Mammary epithelial cell (primary cell): ENCODE measurements around the gene RXFP4.

Experiments
- EZH2 ChIP-seq: IDR thresholded peaks from 2 replicates; pipeline ENCODE4 v1.6.1; 2012; ENCODE audit warnings: low read length, inconsistent platforms, borderline replicate concordance
- TF ChIP-seq, protein P1 (sequence below), 2 donors: IDR thresholded peaks in 1 of 2; conservative IDR thresholded peaks in 1 of 2; 2 replicates each; pipeline ENCODE4 v1.5.1; 2011 to 2012; ENCODE audit warnings: inconsistent platforms in 2 of 2, low read length in 2 of 2, mild to moderate bottlenecking in 2 of 2, control low read depth in 1 of 2, low read depth in 1 of 2; ENCODE audit not compliant: insufficient read depth in 1 of 2; ENCODE audit errors: extremely low read depth in 1 of 2

GRCh38 chr1:155957411-155957915 lies 16.0 kb downstream of the RXFP4 start:
- TF ChIP-seq, protein P1, sequence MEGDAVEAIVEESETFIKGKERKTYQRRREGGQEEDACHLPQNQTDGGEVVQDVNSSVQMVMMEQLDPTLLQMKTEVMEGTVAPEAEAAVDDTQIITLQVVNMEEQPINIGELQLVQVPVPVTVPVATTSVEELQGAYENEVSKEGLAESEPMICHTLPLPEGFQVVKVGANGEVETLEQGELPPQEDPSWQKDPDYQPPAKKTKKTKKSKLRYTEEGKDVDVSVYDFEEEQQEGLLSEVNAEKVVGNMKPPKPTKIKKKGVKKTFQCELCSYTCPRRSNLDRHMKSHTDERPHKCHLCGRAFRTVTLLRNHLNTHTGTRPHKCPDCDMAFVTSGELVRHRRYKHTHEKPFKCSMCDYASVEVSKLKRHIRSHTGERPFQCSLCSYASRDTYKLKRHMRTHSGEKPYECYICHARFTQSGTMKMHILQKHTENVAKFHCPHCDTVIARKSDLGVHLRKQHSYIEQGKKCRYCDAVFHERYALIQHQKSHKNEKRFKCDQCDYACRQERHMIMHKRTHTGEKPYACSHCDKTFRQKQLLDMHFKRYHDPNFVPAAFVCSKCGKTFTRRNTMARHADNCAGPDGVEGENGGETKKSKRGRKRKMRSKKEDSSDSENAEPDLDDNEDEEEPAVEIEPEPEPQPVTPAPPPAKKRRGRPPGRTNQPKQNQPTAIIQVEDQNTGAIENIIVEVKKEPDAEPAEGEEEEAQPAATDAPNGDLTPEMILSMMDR (conservative IDR thresholded peaks at IDR 0.05 in 1 of 2, IDR thresholded peaks at IDR 0.05 in 1 of 2; ENCODE audit: extremely low read depth in 1 of 2, insufficient read depth in 1 of 2, low read depth in 1 of 2, low read length in 2 of 2), result no peak
- TF ChIP-seq EZH2, result no peak
